ENCODE data around the gene ZNF669.
"Not testable (repeated sequence)": the region's sequence is repeated elsewhere in the genome, so short reads cannot be mapped to it uniquely, and the experiment has no call there.

GRCh38 chr1:247147120-247147519, 43.0 kb upstream of the ZNF669 start:
- TF ChIP-seq, protein P1, sequence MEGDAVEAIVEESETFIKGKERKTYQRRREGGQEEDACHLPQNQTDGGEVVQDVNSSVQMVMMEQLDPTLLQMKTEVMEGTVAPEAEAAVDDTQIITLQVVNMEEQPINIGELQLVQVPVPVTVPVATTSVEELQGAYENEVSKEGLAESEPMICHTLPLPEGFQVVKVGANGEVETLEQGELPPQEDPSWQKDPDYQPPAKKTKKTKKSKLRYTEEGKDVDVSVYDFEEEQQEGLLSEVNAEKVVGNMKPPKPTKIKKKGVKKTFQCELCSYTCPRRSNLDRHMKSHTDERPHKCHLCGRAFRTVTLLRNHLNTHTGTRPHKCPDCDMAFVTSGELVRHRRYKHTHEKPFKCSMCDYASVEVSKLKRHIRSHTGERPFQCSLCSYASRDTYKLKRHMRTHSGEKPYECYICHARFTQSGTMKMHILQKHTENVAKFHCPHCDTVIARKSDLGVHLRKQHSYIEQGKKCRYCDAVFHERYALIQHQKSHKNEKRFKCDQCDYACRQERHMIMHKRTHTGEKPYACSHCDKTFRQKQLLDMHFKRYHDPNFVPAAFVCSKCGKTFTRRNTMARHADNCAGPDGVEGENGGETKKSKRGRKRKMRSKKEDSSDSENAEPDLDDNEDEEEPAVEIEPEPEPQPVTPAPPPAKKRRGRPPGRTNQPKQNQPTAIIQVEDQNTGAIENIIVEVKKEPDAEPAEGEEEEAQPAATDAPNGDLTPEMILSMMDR (IDR thresholded peaks at IDR 0.05; ENCODE audit: low read length) = not testable (repeated sequence)
- TF ChIP-seq EZH2 (optimal IDR thresholded peaks at IDR 0.05; ENCODE audit: low read depth, low read length); EZH2phosphoT487 (IDR thresholded peaks at IDR 0.05; ENCODE audit: low read length): not testable (repeated sequence)
